Activated CD8-positive, alpha-beta memory T cell treated with anti-CD3 and anti-CD28 coated beads for 1 hour (primary cell): ENCODE results near the gene NSD2.

ENCODE experiments used
- DNase-seq, 2 donors: peaks; one replicate each; pipeline ENCODE4 v3.0.0-alpha.2; 2020; ENCODE audit warnings: low read depth in 1 of 2; ENCODE audit errors: extremely low read depth in 1 of 2

NSD2 gene

GRCh38 chr4:1964971-1965370 is 93.8 kb downstream of the NSD2 start:
- DNase-seq = no peak

GRCh38 chr4:1967512-1968149 is 96.4 kb downstream of the NSD2 start:
- no peak for DNase-seq

- DNase-seq = no peak
Observed at GRCh38 chr4:1968686-1969295, 97.6 kb downstream of the NSD2 start.

GRCh38 chr4:1969928-1970723 is 98.9 kb downstream of the NSD2 start:
- DNase-seq = no peak

GRCh38 chr4:1970926-1971325 is 99.7 kb downstream of the NSD2 start:
- DNase-seq = no peak

- DNase-seq = no peak
Observed at GRCh38 chr4:1971456-1972200, 100.4 kb downstream of the NSD2 start.

- no peak for DNase-seq
Observed at GRCh38 chr4:1972414-1972813, 101.2 kb downstream of the NSD2 start.

- DNase-seq = no peak
Observed at GRCh38 chr4:1973218-1973617, 102.0 kb downstream of the NSD2 start.

GRCh38 chr4:1973661-1974060 is 102.5 kb downstream of the NSD2 start:
- no peak for DNase-seq

GRCh38 chr4:1974840-1975239 is 103.6 kb downstream of the NSD2 start:
- DNase-seq = no peak

- no peak for DNase-seq
Observed at GRCh38 chr4:1975391-1975801, 104.2 kb downstream of the NSD2 start.

- no peak for DNase-seq
Observed at GRCh38 chr4:1975880-1976279, 104.7 kb downstream of the NSD2 start.

GRCh38 chr4:1976416-1977352 is 105.5 kb downstream of the NSD2 start:
- no peak for DNase-seq

GRCh38 chr4:1978226-1978625 is 107.0 kb downstream of the NSD2 start:
- no peak for DNase-seq

- no peak for DNase-seq
Observed at GRCh38 chr4:1978741-1979476, 107.7 kb downstream of the NSD2 start.

GRCh38 chr4:1979477-1980196 is 108.4 kb downstream of the NSD2 start:
- no peak for DNase-seq

GRCh38 chr4:1980561-1981041 is 109.4 kb downstream of the NSD2 start:
- no peak for DNase-seq

- no peak for DNase-seq
Observed at GRCh38 chr4:1981251-1982058, 110.3 kb downstream of the NSD2 start.
